Stimulated activated CD4-positive, alpha-beta T cell treated with anti-CD3 and anti-CD28 coated beads, Interleukin-12 subunit alpha, Interleukin-12 subunit beta, amount 100 ng/mL, for 4 hours (primary cell): Measurements from ENCODE around the gene CRY1.
"Not testable (repeated sequence)": the region's sequence is repeated elsewhere in the genome, so short reads cannot be mapped to it uniquely, and the experiment has no call there.

Experiments
- DNase-seq: peaks from one replicate; pipeline ENCODE4 v3.0.0-alpha.2; 2020

Gene CRY1

GRCh38 chr12:107058190-107058589 is 35.2 kb downstream of the CRY1 start:
- no peak for DNase-seq

- no peak for DNase-seq
Observed at GRCh38 chr12:107057071-107057834, 36.1 kb downstream of the CRY1 start.

- DNase-seq, result no peak
Observed at GRCh38 chr12:107053709-107054108, 39.6 kb downstream of the CRY1 start.

- no peak for DNase-seq
Observed at GRCh38 chr12:107045186-107045585, 48.2 kb downstream of the CRY1 start.

- DNase-seq, result no peak
Observed at GRCh38 chr12:107042801-107043200, 50.5 kb downstream of the CRY1 start.

GRCh38 chr12:107035733-107036132 is 57.6 kb downstream of the CRY1 start:
- DNase-seq, result no peak

- no peak for DNase-seq
Observed at GRCh38 chr12:107033758-107034739, 59.3 kb downstream of the CRY1 start.

GRCh38 chr12:107032266-107032665 is 61.1 kb downstream of the CRY1 start:
- DNase-seq, result no peak

- no peak for DNase-seq
Observed at GRCh38 chr12:107031061-107031460, 62.3 kb downstream of the CRY1 start.

GRCh38 chr12:107029081-107029480 is 64.3 kb downstream of the CRY1 start:
- no peak for DNase-seq

- DNase-seq, result no peak
Observed at GRCh38 chr12:107027636-107028053, 65.7 kb downstream of the CRY1 start.

GRCh38 chr12:107026806-107027635 is 66.3 kb downstream of the CRY1 start:
- DNase-seq, result no peak

GRCh38 chr12:107026356-107026755 is 67.0 kb downstream of the CRY1 start:
- not testable (repeated sequence) for DNase-seq

GRCh38 chr12:107025671-107026070 is 67.7 kb downstream of the CRY1 start:
- no peak for DNase-seq

- no peak for DNase-seq
Observed at GRCh38 chr12:107019546-107019945, 73.8 kb downstream of the CRY1 start.

GRCh38 chr12:107017042-107017441 is 76.3 kb downstream of the CRY1 start:
- DNase-seq, result no peak

GRCh38 chr12:107014055-107014454 is 79.3 kb downstream of the CRY1 start:
- no peak for DNase-seq

- no peak for DNase-seq
Observed at GRCh38 chr12:107012736-107013425, 80.5 kb downstream of the CRY1 start.

- no peak for DNase-seq
Observed at GRCh38 chr12:107011519-107011918, 81.8 kb downstream of the CRY1 start.

- no peak for DNase-seq
Observed at GRCh38 chr12:107007411-107007810, 85.9 kb downstream of the CRY1 start.

- DNase-seq, result not testable (repeated sequence)
Observed at GRCh38 chr12:107002665-107003064, 90.7 kb downstream of the CRY1 start.

GRCh38 chr12:106999446-106999845 is 93.9 kb downstream of the CRY1 start:
- DNase-seq, result no peak
